Mesenchymal stem cell (in vitro differentiated cells and primary cell): ENCODE measurements around the gene TMSB4Y.

Experiments used
- DNase-seq: peaks from one replicate; pipeline ENCODE4 v3.0.0-alpha.2; 2013
- H2AFZ ChIP-seq: one replicate; pipeline ENCODE4 v1.6.1; 2013; ENCODE audit warnings: low read depth, mild to moderate bottlenecking, control low read depth, inconsistent platforms, low read length, moderate library complexity
- H2AK5ac ChIP-seq: 2 replicates; pipeline ENCODE4 v1.6.1; 2013; ENCODE audit warnings: low read length, moderate library complexity, mild to moderate bottlenecking, inconsistent platforms; ENCODE audit not compliant: severe bottlenecking
- H2BK120ac ChIP-seq: one replicate; pipeline ENCODE4 v1.6.1; 2013; ENCODE audit warnings: low read depth, mild to moderate bottlenecking, inconsistent platforms, low read length, moderate library complexity
- H2BK12ac ChIP-seq, 2 experiments: one replicate each; pipeline ENCODE4 v1.6.1; 2013; ENCODE audit warnings: inconsistent platforms in 2 of 2, low read length in 2 of 2, mild to moderate bottlenecking in 2 of 2, moderate library complexity in 2 of 2, control low read depth in 1 of 2
- H2BK15ac ChIP-seq: one replicate; pipeline ENCODE4 v1.6.1; 2013; ENCODE audit warnings: mild to moderate bottlenecking, low read depth, inconsistent platforms; ENCODE audit not compliant: poor library complexity, severe bottlenecking
- H2BK5ac ChIP-seq: 2 replicates; pipeline ENCODE4 v1.6.1; 2013; ENCODE audit warnings: low read depth, mild to moderate bottlenecking, low read length, control low read depth, inconsistent platforms; ENCODE audit not compliant: poor library complexity, severe bottlenecking
- H3K14ac ChIP-seq, 2 experiments: one replicate each; pipeline ENCODE4 v1.6.1; 2013; ENCODE audit warnings: inconsistent platforms in 2 of 2, low read length in 2 of 2, control low read depth in 1 of 2, mild to moderate bottlenecking in 1 of 2, moderate library complexity in 1 of 2
- H3K18ac ChIP-seq, 2 experiments: one replicate each; pipeline ENCODE4 v1.6.1; 2013; ENCODE audit warnings: inconsistent platforms in 2 of 2, low read length in 2 of 2, control low read depth in 1 of 2, low read depth in 1 of 2, mild to moderate bottlenecking in 1 of 2
- H3K23ac ChIP-seq, 2 experiments: one replicate each; pipeline ENCODE4 v1.6.1; 2013; ENCODE audit warnings: inconsistent platforms in 2 of 2, low read length in 2 of 2, mild to moderate bottlenecking in 2 of 2, moderate library complexity in 2 of 2, control low read depth in 1 of 2
- H3K27ac ChIP-seq: 2 replicates; pipeline ENCODE4 v1.5.1; 2013; ENCODE audit warnings: mild to moderate bottlenecking, moderate library complexity, low read length, control low read depth, inconsistent platforms; ENCODE audit not compliant: poor library complexity, severe bottlenecking
- H3K27me3 ChIP-seq, 2 experiments: 2 replicates each; pipeline versions ENCODE4 v1.6.1 to v1.7.0; 2013; ENCODE audit warnings: low read length in 2 of 2, mild to moderate bottlenecking in 2 of 2, moderate library complexity in 2 of 2, control low read depth in 1 of 2, inconsistent platforms in 1 of 2; ENCODE audit not compliant: control insufficient read depth in 1 of 2, insufficient read depth in 1 of 2
- H3K36me3 ChIP-seq, 2 experiments: 2 replicates each; pipeline versions ENCODE4 v1.6.1 to v1.7.0; 2013; ENCODE audit warnings: low read length in 2 of 2, control low read depth in 1 of 2, inconsistent platforms in 1 of 2, low read depth in 1 of 2, mild to moderate bottlenecking in 1 of 2; ENCODE audit not compliant: insufficient read depth in 2 of 2, control insufficient read depth in 1 of 2
- H3K4ac ChIP-seq, 2 experiments: one replicate each; pipeline ENCODE4 v1.6.1; 2013; ENCODE audit warnings: inconsistent platforms in 2 of 2, low read length in 2 of 2, mild to moderate bottlenecking in 2 of 2, moderate library complexity in 2 of 2, control low read depth in 1 of 2, low read depth in 1 of 2
- H3K4me1 ChIP-seq: 2 replicates; pipeline ENCODE4 v1.6.1; 2013; ENCODE audit warnings: low read depth, low read length, control low read depth; ENCODE audit not compliant: control insufficient read depth, insufficient read depth
- H3K4me2 ChIP-seq: 2 replicates; pipeline ENCODE4 v1.6.1; 2013; ENCODE audit warnings: low read length, mild to moderate bottlenecking, inconsistent platforms; ENCODE audit not compliant: poor library complexity, severe bottlenecking
- H3K4me3 ChIP-seq, 2 experiments: 2 replicates each; pipeline versions ENCODE4 v1.5.1 to v1.7.0; 2013; ENCODE audit warnings: low read length in 2 of 2, mild to moderate bottlenecking in 2 of 2, control low read depth in 1 of 2, low read depth in 1 of 2; ENCODE audit not compliant: insufficient read depth in 1 of 2
- H3K79me1 ChIP-seq: replicated peaks from 2 replicates; pipeline ENCODE4 v1.6.1; 2013; ENCODE audit warnings: mild to moderate bottlenecking, control low read depth, low read length, inconsistent platforms; ENCODE audit not compliant: poor library complexity, severe bottlenecking
- H3K9ac ChIP-seq: 2 replicates; pipeline ENCODE4 v1.7.0; 2013; ENCODE audit warnings: mild to moderate bottlenecking, low read length, moderate library complexity
- H3K9me3 ChIP-seq: 2 replicates; pipeline ENCODE4 v1.7.0; 2013; ENCODE audit warnings: mild to moderate bottlenecking, low read length; ENCODE audit not compliant: control insufficient read depth
- H4K8ac ChIP-seq: one replicate; pipeline ENCODE4 v1.6.1; 2013; ENCODE audit warnings: inconsistent platforms, mild to moderate bottlenecking, low read length, moderate library complexity
- H4K91ac ChIP-seq: one replicate; pipeline ENCODE4 v1.6.1; 2013; ENCODE audit warnings: mild to moderate bottlenecking, low read length, inconsistent platforms
- WGBS: methylation state at CpG from one replicate; pipeline ENCODE4 v1.1.7; 2013; ENCODE audit warnings: mixed read lengths; 5-methylcytosine and 5-hydroxymethylcytosine counted together

TMSB4Y gene

GRCh38 chrY:13729517-13729916 is 25.8 kb downstream of the TMSB4Y start:
- no peak overlapping the region for H2BK5ac ChIP-seq
- no peak overlapping the region for H2BK12ac ChIP-seq
- H3K27me3 ChIP-seq = no peaks in the 10 kb centered on the region
- no peak overlapping the region for H3K4ac ChIP-seq
- H3K79me1 ChIP-seq = no peaks in the 10 kb centered on the region
- no peak overlapping the region for H2AK5ac ChIP-seq
- H2AFZ ChIP-seq = no peak overlapping the region
- no peak overlapping the region for H3K9ac ChIP-seq
- no peak overlapping the region for H3K23ac ChIP-seq
- H3K27ac ChIP-seq = no peak overlapping the region
- no peaks in the 10 kb centered on the region for H3K9me3 ChIP-seq
- peak; percentile 9 for DNase-seq
- no peak overlapping the region for H3K4me2 ChIP-seq
- WGBS = 75% methylated on average over 6 of the region's 6 CpGs
- H3K4me1 ChIP-seq = no peaks in the 10 kb centered on the region
- H2BK120ac ChIP-seq = no peak overlapping the region
- H4K8ac ChIP-seq = no peak overlapping the region
- H2BK15ac ChIP-seq = no peak overlapping the region
- no peaks in the 10 kb centered on the region for H3K36me3 ChIP-seq
- no peak overlapping the region for H3K14ac ChIP-seq
- H3K18ac ChIP-seq = no peak overlapping the region
- no peak overlapping the region for H3K4me3 ChIP-seq
- H4K91ac ChIP-seq = no peak overlapping the region

DNA sequence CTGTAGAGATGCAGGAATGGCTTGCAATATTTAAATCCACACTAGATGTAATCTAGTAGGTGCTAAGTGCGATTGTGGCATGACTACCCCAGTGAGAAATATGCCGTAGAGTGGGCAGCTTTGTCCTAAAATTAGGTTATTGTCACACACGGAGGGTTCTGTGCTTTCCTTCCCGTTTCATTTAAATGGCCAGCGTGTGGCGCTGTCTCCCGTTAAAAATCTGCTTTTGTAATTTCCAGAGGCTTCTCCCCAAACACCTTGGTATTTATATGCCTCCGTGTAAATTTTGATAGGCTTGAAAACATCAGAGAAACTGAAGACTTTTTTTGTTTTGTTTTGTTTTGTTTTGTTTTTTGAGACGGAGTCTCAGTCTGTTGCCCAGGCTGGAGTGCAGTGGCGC is 34.9 kb downstream of the TMSB4Y start:
- no peaks in the 10 kb centered on the region for H3K9me3 ChIP-seq
- H4K91ac ChIP-seq = no peak overlapping the region
- H3K4me2 ChIP-seq = no peak overlapping the region
- no peaks in the 10 kb centered on the region for H3K36me3 ChIP-seq
- no peak overlapping the region for H4K8ac ChIP-seq
- H2AFZ ChIP-seq = no peak overlapping the region
- no peak overlapping the region for H2AK5ac ChIP-seq
- no peak overlapping the region for H2BK5ac ChIP-seq
- peak; percentile 34 for DNase-seq
- H2BK12ac ChIP-seq = no peak overlapping the region
- no peak overlapping the region for H2BK120ac ChIP-seq
- H3K27ac ChIP-seq = no peak overlapping the region
- no peak overlapping the region for H3K9ac ChIP-seq
- no peaks in the 10 kb centered on the region for H3K4me1 ChIP-seq
- 39% methylated on average over 5 of the region's 10 CpGs for WGBS
- H3K18ac ChIP-seq = no peak overlapping the region
- H2BK15ac ChIP-seq = no peak overlapping the region
- no peak overlapping the region for H3K4me3 ChIP-seq
- H3K14ac ChIP-seq = no peak overlapping the region
- H3K4ac ChIP-seq = no peak overlapping the region
- no peak overlapping the region for H3K23ac ChIP-seq
- no peaks in the 10 kb centered on the region for H3K27me3 ChIP-seq
- H3K79me1 ChIP-seq = no peaks in the 10 kb centered on the region

DNA sequence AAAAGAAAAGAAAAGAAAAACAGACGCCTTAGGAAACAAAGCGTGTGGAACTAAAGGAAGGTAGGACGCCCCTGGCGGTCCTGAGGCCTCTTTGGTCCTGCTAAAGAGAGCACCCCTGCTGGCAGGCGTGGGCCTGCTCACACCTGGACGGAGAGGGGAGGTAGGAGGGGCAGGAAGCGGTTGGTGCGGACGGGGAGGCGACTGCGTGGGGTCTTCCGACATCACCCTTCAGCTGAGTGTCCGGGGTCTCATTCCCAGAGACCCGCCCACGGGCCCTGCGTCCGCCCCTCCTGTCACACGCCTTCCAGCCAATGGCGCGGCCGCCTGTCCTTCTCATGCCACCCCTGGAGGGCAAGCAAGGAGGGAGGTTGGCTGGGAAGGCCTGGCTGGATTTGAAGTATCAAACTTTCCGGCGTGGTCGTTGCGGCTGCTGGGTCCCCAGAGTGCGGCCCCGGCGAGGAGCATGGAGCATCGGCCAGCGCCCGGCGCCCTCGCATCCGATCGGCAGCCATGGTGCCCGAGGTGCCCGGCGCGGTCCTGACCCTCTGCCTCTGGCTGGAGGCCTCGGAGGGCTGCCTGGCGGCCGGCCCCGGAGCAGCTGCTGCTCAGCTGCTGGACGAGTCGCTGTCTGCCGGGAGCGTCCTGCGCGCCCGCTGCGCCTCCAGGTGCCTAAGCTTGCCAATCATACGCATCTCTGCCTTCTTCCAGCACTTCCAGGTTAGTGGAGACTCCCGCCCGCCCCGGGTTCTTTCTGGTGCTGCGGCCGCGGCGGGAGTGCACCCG is 47.8 kb downstream of the TMSB4Y start:
- Histone ChIP-seq H2BK12ac (no peak overlapping the region), H3K9ac (no peak overlapping the region), H3K23ac (no peak overlapping the region), H2BK15ac (no peak overlapping the region), H2AK5ac (no peak overlapping the region), H2BK5ac (no peak overlapping the region), H3K4me2 (peak overlapping the region; percentile 90), H3K4ac (no peak overlapping the region), H3K36me3 (no peaks in the 10 kb centered on the region), H4K8ac (no peak overlapping the region), H3K27me3 (no peaks in the 10 kb centered on the region), H4K91ac (no peak overlapping the region), H2BK120ac (no peak overlapping the region), H3K79me1 (no peaks in the 10 kb centered on the region), H3K14ac (peak overlapping the region in 1 of 2 experiments; percentile 48), H2AFZ (no peak overlapping the region), H3K4me3 (peak overlapping the region in 1 of 2 experiments; percentile 58), H3K18ac (no peak overlapping the region), H3K4me1 (peaks cover 9% of the 10 kb centered on the region), H3K9me3 (no peaks in the 10 kb centered on the region), H3K27ac (no peak overlapping the region)
- peak; percentile 43 for DNase-seq
- 0% methylated on average over 34 of the region's 60 CpGs for WGBS

DNA sequence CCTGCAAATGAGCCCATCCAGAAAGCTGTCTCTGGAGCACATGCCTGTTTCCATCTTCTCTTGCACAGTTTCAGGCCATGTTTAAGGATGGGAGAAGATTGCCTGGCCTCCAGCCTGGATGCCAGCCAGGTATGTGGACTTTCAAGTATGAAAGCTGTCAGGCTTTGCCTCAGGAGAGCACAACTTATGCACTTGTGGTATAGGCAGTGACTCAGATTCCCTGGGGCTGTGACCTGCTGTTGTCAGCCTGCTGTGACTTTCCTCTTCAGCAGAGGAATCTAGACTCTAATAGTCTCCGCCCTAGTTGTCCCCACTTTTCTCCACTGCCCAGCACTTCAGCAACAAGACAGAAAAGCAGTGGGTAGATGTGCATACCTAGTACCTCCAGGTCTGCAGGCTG is 51.0 kb downstream of the TMSB4Y start:
- Histone ChIP-seq H3K9ac (no peak overlapping the region), H2BK120ac (no peak overlapping the region), H3K27ac (no peak overlapping the region), H4K8ac (no peak overlapping the region), H2AK5ac (no peak overlapping the region), H3K79me1 (no peaks in the 10 kb centered on the region), H3K4me2 (no peak overlapping the region), H3K9me3 (no peaks in the 10 kb centered on the region), H3K4me3 (no peak overlapping the region), H2AFZ (no peak overlapping the region), H2BK5ac (no peak overlapping the region), H2BK12ac (no peak overlapping the region), H3K4ac (no peak overlapping the region), H3K18ac (no peak overlapping the region), H3K4me1 (peaks cover 9% of the 10 kb centered on the region), H2BK15ac (no peak overlapping the region), H3K23ac (no peak overlapping the region), H3K14ac (no peak overlapping the region), H4K91ac (no peak overlapping the region), H3K36me3 (no peaks in the 10 kb centered on the region), H3K27me3 (no peaks in the 10 kb centered on the region)
- WGBS = 83% methylated on average over 1 of the region's 1 CpG
- no peak for DNase-seq
